ENCODE data around the gene RBM33.

- TF ChIP-seq CTCF (IDR thresholded peaks at IDR 0.05) (no peak), POLR2A (IDR thresholded peaks at IDR 0.05) (no peak), EP300 (IDR thresholded peaks at IDR 0.05; ENCODE audit: low read depth) (no peak)
Observed at GRCh38 chr7:155705623-155706360, 61.3 kb downstream of the RBM33 start.
